ENCODE data around the gene PLEKHA1.

- TF ChIP-seq, protein P1, sequence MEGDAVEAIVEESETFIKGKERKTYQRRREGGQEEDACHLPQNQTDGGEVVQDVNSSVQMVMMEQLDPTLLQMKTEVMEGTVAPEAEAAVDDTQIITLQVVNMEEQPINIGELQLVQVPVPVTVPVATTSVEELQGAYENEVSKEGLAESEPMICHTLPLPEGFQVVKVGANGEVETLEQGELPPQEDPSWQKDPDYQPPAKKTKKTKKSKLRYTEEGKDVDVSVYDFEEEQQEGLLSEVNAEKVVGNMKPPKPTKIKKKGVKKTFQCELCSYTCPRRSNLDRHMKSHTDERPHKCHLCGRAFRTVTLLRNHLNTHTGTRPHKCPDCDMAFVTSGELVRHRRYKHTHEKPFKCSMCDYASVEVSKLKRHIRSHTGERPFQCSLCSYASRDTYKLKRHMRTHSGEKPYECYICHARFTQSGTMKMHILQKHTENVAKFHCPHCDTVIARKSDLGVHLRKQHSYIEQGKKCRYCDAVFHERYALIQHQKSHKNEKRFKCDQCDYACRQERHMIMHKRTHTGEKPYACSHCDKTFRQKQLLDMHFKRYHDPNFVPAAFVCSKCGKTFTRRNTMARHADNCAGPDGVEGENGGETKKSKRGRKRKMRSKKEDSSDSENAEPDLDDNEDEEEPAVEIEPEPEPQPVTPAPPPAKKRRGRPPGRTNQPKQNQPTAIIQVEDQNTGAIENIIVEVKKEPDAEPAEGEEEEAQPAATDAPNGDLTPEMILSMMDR (IDR thresholded peaks at IDR 0.05; ENCODE audit: low read depth, low read length) = no peak
- no peak for TF ChIP-seq POLR2A (IDR thresholded peaks at IDR 0.05; ENCODE audit: extremely low read depth, insufficient read length)
- no peak for TF ChIP-seq MAX (IDR thresholded peaks at IDR 0.05; ENCODE audit: low read depth, low read length)
These were observed 74.6 kb downstream of the PLEKHA1 start for GRCh38 chr10:122449153-122449552.

Data from NB4 (cell line).